HG02678 (cell line): ENCODE measurements around the gene CLIP4.

ENCODE experiments used
- ATAC-seq: cut with Tn5 transposase; IDR thresholded peaks from one replicate; pipeline ENCODE4 v1.9.1; 2021; ENCODE audit warnings: mild to moderate bottlenecking, moderate library complexity; ENCODE audit not compliant: unreplicated experiment

The CLIP4 gene

DNA sequence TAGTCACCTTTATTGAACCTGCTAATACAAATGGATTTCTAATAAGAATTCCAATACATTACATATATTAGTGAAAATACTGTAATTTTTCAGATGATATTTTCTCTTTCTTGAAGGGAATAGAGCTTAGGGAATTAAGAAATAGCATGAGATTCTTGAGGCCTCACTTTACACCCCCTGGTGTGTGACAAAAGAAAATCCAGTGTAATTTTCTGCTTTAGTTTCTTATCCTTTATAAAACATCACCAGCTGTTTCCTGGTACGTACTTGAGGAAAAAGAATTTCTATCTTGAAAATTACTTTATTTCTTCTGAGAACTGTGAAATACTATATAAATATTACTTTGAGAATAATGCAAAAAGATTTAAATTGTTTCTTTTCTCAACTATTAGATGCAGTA is 71.6 kb downstream of the CLIP4 start:
- ATAC-seq = no peak

DNA sequence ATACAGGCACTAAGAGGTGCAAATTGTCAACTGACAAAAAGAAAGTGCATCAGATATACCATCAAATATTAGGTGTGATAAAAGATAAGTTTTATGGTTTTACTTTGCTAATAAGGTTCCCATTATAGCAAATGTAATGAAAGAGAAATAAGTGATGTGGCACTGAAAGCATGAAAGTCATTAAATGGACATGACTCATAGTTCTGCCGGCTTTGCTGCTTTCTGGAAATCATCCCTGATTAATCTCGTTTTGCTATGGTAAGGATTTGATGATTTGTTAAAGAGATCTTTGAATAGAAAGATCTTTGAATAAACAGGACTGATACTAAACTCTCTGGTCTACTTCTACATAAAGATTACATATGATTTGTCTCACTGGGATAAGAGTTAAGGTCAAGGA is 72.7 kb downstream of the CLIP4 start:
- ATAC-seq = no peak

DNA sequence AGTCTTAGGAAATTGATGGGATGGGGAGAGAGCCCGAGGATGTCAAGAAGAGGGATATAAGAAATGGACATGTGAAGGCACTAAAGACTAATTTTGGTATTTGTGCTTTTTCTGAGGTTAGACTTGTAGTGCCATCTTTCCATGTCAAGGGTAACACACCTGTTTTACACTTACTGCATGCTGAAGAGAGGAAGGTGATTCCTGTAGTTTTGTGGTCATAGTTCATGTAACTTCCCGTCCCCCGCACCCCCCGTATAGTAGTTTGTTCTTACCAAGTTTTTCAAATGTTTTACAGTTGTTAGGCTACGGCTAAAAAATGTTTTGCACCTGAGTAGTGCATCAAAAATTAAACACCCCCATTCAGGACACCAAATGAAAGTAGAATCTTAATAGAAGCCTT is 73.8 kb downstream of the CLIP4 start:
- ATAC-seq = peak; percentile 95

DNA sequence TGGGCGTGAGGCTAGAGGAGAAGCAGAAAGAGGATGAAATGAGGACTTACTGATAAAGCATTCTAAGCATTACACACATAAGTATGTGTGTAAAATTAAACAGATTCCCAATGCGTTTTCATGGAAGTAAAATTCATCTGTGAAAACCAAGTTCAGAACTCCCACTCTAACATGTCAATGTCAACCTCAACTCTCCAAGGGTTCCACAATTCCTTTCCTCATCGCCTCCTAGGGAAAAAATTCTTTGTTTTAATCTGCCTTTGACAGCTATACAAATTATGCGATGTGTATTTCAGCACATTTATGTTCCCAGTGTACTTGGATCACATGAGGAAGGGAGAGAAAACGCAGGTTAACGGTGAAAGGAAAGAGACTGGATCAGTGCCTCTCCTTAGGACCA is 76.6 kb downstream of the CLIP4 start:
- no peak for ATAC-seq

DNA sequence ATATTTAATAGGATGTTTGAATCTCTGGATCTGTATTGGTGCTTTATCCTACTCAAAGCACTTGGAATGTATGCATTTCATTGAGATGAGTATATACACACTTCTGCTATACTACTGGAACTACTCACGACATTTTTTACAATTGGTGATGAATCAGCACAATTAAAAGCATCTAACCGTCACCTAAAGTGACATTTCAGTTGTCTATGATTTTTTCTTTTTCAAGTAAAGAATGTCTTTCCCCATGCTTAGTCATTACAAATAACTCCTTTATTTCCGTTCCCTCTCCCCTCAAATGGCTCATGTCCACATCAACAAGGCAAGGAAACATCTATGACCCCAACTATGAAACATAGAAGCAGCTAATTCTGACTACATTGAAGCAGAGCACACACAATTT is 77.3 kb downstream of the CLIP4 start:
- ATAC-seq = no peak

DNA sequence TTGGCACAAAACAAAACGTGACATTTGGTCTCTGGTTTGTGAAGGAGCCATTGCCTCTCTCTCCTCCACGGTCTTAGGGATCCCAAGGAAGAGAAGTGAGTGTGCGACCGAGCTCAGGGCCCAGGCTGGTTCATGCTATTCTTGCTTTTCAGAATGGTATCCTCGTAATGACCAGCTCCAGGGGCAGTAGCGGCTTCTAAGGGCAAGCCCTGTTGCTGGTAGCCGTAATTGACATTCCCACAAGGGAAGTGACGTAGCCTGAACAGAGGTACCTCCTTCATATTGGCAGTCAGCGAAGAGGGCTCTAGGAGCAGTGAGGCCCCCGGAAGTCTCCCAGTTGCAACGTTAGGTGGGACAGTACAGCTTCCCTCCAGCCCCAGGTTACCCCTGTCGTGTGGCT is 77.9 kb downstream of the CLIP4 start:
- no peak for ATAC-seq

DNA sequence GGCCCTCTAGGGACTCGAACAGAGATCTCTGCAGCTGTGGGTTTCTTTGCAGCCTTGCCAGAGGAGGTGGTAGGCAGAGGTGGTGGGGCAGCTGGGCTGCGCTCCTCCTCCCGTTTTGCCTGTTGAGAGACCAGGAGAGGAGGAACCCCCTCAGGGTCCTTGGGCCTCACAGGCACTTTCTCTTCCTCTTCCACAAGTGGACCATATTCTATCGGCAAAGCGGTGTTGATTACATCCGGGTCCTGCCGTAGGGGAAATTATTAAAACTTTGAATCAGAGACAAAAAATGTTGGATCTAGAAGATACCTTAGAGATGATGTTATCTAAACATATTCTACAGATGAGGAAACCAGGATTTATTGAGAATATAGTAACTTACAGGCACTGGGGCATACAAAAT is 78.5 kb downstream of the CLIP4 start:
- ATAC-seq = no peak

DNA sequence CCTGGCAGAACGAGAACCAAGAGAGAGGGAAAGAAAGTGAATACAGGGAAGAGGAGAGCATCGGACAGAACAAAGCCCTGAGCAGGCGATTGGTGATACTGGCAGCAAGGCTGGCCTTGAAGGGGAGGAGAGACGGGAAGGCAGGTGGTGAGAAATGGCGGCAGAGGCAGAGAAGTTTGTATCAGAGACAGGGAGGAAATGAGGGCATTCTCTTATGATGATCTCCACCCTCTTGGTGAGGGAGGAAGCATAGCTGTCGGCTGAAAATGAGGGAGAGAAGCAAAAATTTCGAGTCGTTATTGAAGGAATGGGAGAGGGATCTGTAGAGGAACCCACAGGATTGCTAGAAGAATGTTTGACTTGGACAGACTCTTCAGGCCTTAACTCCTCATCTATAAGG is 80.6 kb downstream of the CLIP4 start:
- no peak for ATAC-seq

DNA sequence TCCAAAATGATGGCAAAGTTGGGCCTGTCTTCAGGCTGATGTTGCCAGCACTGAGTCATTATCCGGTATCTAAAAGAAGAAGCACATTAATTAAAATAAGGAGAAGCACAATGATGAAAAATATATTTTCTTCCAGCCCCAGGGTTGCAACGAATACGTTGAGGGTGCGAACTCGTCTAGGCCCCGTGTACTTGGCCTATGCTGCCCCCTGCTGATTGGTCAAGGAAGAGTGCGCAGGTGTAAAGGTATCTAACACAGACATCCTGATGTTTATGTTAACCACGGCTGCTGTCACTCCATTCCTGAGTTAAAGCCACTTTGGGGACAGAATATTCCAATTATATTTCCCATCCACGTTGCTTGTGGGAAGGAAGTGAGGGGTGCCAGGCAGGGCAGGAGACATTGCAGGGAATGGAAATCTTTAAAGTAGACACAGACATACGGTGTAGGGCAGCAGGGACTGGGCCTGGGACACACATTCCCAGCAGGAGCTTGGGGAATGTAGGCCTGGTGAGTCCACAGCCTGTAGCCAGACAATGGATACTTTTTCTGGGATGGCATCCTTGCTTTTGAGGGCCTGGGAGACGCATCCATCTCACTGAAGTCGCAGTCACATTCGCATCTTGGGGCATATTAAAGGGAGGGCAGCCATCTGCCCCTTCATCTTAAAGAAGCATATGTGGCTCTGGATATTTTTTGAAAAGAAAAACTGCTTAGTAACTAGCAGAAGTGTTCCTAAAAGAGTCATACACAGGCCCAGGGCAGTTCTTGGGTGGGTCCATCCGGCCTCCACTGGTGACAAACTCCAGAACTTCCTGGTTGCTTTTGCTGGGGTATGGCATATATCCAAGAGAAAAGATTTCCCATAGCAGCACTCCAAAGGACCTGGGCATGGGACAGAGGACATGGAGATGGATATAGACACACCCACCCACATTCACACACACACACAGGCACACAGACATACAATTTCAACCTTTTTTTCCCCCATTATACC is 81.9 kb downstream of the CLIP4 start:
- peak; percentile 57 for ATAC-seq

DNA sequence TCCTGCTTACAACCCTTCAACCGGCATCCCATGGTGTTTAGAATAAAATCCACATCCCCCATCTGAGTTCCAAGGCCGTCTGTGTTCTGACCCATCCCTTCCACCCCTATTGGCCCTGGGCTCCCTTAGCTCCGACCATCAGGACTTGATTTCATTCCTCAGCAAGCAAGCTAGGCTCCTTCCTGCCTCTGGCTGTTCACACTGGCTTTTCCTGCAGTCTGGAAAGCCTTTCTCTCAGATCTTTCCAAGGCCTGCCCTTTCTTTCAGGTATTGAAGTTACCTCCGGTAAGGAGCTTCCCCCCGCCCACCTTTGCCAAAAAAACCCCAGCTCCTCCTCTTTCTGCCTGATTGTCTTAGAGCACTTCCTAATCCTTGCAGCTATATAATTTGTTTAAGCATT is 86.8 kb downstream of the CLIP4 start:
- ATAC-seq = no peak

DNA sequence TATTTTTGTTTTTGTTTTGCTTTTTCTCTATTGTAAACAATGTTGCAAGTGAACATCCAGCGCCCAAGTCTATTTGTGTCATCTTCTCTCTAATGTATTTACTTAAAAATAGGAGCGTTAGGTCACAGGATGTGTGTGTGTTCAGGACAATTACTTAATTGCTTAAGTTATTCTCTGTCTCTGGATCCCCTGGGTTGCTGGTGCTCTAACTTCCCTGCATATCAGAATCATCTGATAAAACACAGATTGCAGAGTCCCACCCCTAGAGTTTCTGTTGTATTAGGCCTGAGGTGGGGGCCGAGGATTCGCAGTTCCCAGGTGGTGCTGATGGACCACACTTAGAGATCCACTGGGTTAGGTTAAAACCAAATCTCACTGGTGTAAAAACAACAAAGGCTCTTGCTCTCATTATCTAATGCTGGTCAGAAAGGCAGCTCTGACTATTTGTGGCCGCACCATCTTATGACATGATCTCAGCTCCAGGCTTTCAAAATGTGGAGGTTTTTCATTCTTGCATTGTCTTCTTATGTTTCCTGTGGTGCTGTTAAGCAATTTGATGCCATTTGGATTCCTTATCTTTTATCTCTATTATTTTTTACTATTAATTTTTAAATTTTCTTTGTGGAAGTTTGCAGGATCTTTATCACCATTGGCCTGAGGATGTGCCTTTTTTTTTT is 87.7 kb downstream of the CLIP4 start:
- ATAC-seq = no peak

DNA sequence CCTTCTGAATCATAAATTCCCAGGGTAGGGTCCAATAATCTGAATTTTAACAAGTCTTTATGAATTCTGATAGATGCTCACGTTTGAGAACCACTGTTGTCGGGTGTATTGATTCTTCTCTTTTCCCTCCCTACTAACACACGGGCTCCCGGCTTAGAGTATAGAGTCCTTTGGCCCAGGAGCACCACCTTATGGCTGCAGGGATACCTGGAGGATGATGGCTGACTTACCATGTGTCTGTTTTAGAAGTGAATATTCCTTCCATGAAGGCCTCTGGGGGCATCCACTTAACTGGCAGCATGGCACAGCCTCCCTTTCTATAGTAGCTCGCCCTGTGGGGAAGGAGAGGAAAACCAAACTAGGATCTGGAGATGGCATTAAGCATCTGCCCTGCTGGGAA is 91.7 kb downstream of the CLIP4 start:
- ATAC-seq = no peak

DNA sequence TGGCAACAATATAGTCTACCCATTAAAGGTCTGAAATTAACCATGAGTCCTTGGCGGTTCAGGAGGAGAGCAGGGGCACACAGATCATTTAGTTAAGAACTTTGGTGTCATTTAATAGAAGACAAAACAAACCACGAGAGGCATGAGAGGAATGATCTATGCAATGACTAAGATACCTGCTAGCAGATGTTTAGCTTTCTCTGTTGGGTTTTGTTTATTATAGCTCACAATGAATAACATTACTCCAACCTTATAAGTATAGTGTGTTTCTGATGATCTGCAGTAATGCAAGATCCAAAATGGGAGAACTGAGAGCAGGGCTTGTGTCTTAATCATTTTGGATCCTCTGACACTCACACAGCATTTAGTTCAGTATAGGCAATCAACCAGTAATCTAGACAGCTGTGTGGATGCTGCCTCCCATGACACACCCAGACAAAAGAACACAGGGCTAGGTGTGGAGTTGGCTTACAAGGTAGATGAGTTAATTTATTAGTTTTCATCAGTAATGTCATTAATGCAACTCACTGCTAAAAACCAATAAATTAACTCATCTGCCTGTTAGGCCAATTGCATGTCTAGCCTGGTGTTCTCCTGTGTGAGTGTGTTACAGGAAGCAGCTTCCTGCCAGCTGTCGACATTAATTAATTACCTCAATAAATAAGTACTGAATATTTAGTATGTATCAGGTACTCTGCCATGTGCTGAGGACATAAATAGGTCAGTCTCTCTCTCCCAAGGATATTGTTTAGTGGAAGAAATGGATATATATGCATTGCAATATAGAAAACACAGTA is 92.3 kb downstream of the CLIP4 start:
- ATAC-seq = no peak

DNA sequence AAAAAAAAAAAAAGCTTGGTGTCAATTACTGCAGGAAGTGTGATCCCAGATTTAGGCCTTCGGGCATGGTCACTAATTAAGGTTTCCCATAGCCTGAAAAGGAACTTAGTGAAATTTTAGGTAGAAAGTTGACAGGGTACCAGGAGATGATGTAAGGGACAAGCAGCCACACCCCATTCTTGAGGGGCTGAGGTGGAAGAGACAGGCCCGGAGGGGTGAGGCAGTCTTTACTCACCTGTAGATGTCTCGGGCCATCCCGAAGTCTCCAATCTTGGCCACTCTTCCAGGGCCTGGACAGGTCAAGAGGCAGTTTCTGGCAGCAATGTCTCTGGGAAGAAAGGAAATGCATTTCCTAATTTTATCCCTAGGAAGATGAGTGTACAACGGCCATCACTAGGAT is 94.3 kb downstream of the CLIP4 start:
- ATAC-seq = no peak

DNA sequence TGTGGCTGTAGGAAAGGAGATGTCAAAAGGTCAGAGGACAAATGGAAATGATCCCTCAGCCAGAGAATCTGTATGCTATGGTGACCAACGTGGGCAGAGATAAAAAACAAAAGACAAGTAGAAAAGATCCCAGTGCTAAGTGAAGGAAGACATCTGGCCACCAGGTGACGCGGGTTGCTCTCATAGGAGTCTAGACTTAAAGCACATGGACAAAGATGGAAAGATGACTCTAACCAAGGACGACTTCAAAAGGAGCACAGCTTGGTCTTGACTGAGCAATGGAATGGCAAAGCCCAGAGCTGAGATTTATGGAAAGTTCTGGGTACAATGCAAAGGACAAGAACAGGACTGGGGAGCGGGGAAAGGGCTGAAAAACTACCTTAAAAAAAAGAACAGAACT is 96.8 kb downstream of the CLIP4 start:
- ATAC-seq = no peak

DNA sequence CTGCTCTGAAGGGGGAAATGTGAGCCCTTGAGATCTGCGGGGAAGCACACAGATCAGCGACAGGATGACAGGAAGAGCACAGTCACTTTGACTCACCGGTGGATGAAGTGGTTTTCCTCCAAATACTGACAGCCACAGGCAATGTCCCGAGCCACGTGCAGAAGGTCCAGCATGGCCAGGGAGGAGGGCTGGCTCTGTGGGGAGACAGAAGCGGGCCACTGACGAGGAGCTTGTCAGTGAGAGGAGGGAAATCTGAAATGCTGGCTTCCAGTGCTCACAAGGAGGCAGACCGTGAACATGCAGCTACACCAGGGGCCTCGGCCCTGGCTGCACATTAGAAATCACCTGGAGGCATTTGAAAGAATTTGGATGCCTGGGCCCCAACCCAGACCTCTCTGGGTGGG is 98.7 kb downstream of the CLIP4 start:
- ATAC-seq = no peak

DNA sequence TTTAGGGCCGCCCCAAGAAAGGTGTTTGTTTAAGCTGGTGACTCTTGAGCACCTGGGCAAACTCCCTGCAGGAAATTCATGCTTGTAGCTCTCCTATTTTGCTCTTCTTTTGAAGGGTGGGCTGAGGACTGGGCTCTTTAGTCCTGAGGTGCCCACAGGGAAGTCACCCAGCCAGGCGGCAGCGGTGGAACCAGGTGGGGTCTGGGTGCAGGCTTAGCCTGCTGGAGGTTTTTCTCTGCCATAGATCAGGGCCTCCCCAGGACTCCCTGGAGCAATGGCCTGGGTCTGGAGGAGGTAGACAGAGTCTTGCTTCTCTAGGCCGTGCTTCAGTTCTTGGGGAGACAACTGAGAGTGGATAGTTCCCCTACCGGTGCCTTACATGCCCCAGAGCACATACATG is 99.9 kb downstream of the CLIP4 start:
- ATAC-seq = no peak

DNA sequence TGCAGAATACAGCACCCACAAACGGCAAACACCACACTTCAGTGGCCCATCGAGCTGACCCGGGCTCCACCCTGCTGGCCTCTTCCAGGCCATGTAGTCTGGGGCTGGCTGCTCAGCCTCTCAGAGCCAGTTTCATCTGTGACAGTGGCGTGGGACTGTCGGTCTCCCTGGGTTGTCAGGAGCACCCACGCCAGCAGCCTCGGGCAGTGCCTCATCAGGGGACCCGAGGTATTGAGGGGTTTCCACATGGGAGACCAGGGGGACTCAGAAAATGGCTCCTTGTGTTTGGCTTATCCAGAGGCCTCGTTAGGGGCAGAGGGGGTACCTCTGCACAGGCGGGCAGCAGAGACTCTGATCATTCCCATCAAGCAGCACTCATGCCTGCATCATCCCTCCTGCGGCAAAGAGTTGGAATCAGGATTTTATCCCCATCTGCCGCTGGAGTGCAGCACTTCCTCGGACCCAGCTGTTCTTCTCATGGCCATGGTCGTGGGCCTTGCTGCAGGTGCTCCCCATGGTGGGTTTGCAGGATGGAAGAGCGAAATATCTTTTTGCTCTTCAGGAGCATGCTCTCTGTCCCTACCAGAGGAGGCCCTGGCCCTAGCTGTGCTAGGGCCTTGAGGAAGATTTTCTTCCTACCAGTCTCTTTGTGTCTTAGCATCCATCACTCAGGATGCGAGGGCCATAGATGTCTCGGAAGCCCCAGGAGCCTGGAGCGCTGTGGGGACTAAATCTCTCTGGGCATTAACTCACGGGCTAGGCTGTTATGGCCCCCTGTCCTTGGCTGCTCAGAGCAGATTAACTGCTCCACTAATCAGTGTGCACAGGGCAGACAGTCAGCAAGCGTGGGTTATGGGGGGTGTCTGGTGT is 100.8 kb downstream of the CLIP4 start:
- no peak for ATAC-seq

DNA sequence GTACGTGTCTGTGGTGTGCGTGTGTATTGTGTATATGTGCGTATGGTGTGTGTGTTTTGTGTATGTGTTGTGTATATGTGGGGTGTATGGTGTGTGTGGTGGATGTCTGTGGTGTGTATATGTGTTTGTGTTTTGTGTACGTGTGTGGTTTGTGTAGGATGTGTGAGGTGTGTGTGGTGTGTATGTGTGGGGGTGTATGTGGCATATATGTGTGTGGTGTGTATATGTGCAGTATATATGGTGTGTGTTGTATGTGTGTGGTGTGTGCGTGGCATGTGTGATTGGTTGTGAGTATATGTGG is 101.3 kb downstream of the CLIP4 start:
- ATAC-seq = no peak

DNA sequence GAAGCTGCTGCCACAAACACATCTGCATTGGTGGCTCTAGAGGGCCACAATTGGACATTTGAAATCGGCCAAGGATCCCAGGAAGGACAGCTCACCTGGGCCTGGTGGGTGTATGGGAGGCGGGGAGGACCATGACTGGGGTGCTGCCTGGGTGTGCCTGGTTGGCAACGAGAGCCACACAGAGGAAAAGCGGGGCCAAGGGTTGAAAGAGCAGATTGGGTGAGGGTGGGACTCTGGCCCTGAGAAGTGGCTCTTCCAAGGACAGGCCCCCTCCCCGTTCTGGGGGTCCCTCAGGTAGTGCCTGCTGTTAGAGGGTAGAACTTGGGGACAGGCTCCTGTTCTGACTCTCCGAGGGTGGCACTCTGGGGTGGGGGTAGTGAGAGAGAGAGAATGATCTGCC is 102.9 kb downstream of the CLIP4 start:
- no peak for ATAC-seq
